Sigmoid colon (tissue), 7 donors: ENCODE data around the gene MRS2. TPM values are rescaled to one million over a fixed set of nuclear protein-coding genes. Genes with fewer than 3 reads are reported as not detected.
"Not testable (repeated sequence)": the region's sequence is repeated elsewhere in the genome, so short reads cannot be mapped to it uniquely, and the experiment has no call there.

Experiments used
- DNase-seq: peaks from one replicate; pipeline ENCODE4 v3.0.0-alpha.2; 2019
- H3K27ac ChIP-seq, 4 donors: fragments of 200-600 bp; sonication (generic); one replicate each; pipeline ENCODE4 v1.5.1; 2016 to 2019; ENCODE audit warnings: mild to moderate bottlenecking in 1 of 4
- H3K27me3 ChIP-seq, 3 donors: fragments of 200-600 bp; sonication (generic); one replicate each; pipeline ENCODE4 v1.5.1; 2019; ENCODE audit warnings: mild to moderate bottlenecking in 1 of 3
- H3K36me3 ChIP-seq, 4 donors: fragments of 200-600 bp; sonication (generic); one replicate each; pipeline ENCODE4 v1.5.1; 2016 to 2019
- H3K4me1 ChIP-seq, 4 donors: fragments of 200-600 bp; sonication (generic); one replicate each; pipeline ENCODE4 v1.5.1; 2017 to 2019
- H3K4me3 ChIP-seq, 4 donors: fragments of 200-600 bp; sonication (generic); one replicate each; pipeline ENCODE4 v1.5.1; 2017 to 2019; ENCODE audit warnings: mild to moderate bottlenecking in 2 of 4, moderate library complexity in 1 of 4
- H3K9me3 ChIP-seq, 4 donors: fragments of 200-600 bp in 3 of 4; sonication (generic) in 3 of 4; one replicate each; pipeline versions ENCODE4 v1.5.1 to v1.6.1; 2013 to 2019
- EP300 ChIP-seq, 4 donors: sonication (generic); formaldehyde crosslinking; IDR thresholded peaks; one replicate each; pipeline ENCODE4 v1.6.1; 2017; ENCODE audit warnings: antibody characterized with exemption in 4 of 4
- POLR2A ChIP-seq, 2 donors: fragments of 450-650 bp; IDR thresholded peaks; one replicate each; pipeline ENCODE4 v1.6.1; 2016; ENCODE audit warnings: antibody characterized with exemption in 2 of 2, mild to moderate bottlenecking in 2 of 2, moderate library complexity in 2 of 2
- POLR2AphosphoS5 ChIP-seq, 4 donors: sonication (generic); formaldehyde crosslinking; IDR thresholded peaks; one replicate each; pipeline ENCODE4 v1.6.1; 2017; ENCODE audit warnings: antibody characterized with exemption in 4 of 4
- WGBS, 2 donors: extraction: QIAGEN DNeasy Blood & Tissue Kit; methylation state at CpG; one replicate each; pipeline ENCODE4 v1.1.7; 2013; 5-methylcytosine and 5-hydroxymethylcytosine counted together
- intact Hi-C: fragments of 100-400 bp; cut with DNase I; formaldehyde crosslinking; loops from one replicate; pipeline ENCODE4 v1.15.1; 2023
- polyA plus RNA-seq, 3 donors: library from polyadenylated mRNA; stranded (reverse); fragments of 200-250 nt; gene quantifications; one replicate each; pipeline ENCODE4 v1.2.3, GENCODE V29; 2013
- total RNA-seq, 4 donors: library from RNA; depleted of rRNA; stranded (reverse); fragments of >200 nt; gene quantifications; one replicate each; pipeline ENCODE4 v1.1.0, GENCODE V29; 2016
- TF ChIP-seq, protein P1 (sequence below), 4 experiments: fragments of 450-650 bp in 3 of 4; fragments of 200-600 bp in 1 of 4; IDR thresholded peaks; one replicate each; pipeline ENCODE4 v1.5.1; 2016 to 2019; ENCODE audit warnings: antibody characterized with exemption in 4 of 4, mild to moderate bottlenecking in 3 of 4, moderate library complexity in 2 of 4
- donor health status: healthy with polysubstance abuse.
- donor health status: Bipolar disorder and iron deficiency.
- donor health status: healthy.

Gene MRS2
- total and polyA plus RNA-seq, 7 donors: 9.0 to 33.5 (median 21.4) TPM

- H3K36me3 ChIP-seq: no peaks in the 10 kb centered on the region
- no peaks in the 10 kb centered on the region for H3K27me3 ChIP-seq
- peaks cover 4 to 25% (median 17%) of the 10 kb centered on the region in 4 donors for H3K4me1 ChIP-seq
- no peak for TF ChIP-seq EP300 (IDR thresholded peaks at IDR 0.05)
- TF ChIP-seq POLR2A (IDR thresholded peaks at IDR 0.05): no peak
- TF ChIP-seq, protein P1, sequence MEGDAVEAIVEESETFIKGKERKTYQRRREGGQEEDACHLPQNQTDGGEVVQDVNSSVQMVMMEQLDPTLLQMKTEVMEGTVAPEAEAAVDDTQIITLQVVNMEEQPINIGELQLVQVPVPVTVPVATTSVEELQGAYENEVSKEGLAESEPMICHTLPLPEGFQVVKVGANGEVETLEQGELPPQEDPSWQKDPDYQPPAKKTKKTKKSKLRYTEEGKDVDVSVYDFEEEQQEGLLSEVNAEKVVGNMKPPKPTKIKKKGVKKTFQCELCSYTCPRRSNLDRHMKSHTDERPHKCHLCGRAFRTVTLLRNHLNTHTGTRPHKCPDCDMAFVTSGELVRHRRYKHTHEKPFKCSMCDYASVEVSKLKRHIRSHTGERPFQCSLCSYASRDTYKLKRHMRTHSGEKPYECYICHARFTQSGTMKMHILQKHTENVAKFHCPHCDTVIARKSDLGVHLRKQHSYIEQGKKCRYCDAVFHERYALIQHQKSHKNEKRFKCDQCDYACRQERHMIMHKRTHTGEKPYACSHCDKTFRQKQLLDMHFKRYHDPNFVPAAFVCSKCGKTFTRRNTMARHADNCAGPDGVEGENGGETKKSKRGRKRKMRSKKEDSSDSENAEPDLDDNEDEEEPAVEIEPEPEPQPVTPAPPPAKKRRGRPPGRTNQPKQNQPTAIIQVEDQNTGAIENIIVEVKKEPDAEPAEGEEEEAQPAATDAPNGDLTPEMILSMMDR (IDR thresholded peaks at IDR 0.05): no peak
- no peak for TF ChIP-seq POLR2AphosphoS5 (IDR thresholded peaks at IDR 0.05)
- H3K27ac ChIP-seq: no peak within 1 kb of the TSS
- peak within 1 kb of the TSS in 3 of 4 donors; percentile 11 to 34 (median 23) for H3K4me3 ChIP-seq
- intact Hi-C loops: loop anchor here (2.0 kb wide), 1 partner anchor 47 kb away; no protein-coding TSS in a partner anchor
- peak; percentile 64 for DNase-seq
- no peaks in the 10 kb centered on the region for H3K9me3 ChIP-seq
- 3 to 10% methylated on average over 61 of the region's 61 CpGs for WGBS, 2 donors
Observed at GRCh38 chr6:24357336-24358218, 45.2 kb upstream of the MRS2 start, which contains the start of gene DCDC2. Gene DCDC2 (minus strand): TSS chr6:24358059. CDS start chr6:24357750, 309 bp downstream.

DNA sequence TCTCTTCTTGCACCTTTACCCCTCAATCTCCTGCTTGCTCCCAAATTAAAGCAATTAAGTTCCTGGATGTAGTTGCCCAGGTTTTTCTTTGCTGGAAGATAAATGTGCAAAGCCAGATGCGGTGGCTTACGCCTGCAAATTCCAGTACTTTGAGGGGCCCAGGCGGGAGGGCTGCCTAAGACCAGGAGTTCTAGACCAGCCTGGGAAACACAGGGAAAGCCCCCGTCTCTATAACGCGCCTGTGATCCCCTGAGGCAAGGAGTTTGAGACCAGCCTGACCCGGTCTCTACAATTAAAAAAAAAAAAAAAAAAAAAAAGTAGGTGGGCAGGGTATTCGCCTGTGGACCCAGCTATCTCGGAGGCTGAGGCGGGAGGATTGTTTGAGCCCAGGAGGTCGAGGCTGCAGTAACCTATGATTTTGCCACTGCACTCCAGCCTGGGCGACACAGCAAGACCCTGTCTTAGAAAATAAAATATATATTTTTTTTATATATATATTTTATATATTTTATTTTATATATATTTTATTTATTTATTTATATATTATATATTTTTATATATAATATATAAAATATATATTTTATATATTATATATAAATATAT is 44.4 kb upstream of the MRS2 start:
- H3K4me3 ChIP-seq: peak overlapping the region in 2 of 4 donors; percentile 11 to 23

DNA sequence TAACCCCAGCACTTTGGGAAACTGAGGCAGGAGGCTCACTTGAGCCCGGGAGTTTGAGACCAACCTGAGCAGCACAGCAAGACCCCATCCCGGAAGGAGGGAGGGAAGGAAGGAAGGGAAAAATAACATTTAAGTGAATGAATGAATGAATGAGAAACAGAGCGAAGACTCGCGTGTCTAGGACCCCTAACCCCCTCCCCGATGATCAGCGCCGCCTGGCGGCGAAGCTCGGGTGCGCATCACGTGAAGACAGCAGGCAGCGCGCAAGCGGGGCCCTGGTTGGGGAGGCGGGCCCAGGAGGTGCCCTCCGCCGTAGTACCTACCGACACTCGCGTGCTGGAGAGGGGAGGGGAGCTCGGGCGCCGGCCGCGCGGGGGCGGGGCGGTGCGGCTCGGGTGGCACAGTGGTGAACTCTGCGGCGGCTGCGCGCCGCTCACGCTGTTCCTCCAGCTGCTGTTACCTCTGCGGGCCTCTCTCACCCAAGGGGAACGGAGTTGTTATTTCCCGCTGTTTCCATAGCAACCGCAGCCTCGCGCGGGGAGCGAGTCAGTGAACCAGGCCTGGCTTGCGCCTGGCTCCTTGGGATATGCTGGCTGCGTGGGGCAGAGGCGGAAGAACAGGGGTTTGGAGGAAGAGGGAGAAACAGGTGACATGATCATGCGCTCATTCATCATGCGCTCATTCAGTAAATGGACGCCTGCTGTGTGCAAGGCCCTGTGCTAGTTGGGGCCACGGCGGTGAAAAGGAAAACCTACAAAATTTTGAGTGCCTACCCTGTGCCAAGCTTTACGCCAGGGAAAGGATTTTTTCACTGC is 42.9 kb upstream of the MRS2 start:
- peak overlapping the region; percentile 23 to 54 (median 51) for H3K4me3 ChIP-seq
- no peaks in the 10 kb centered on the region for H3K36me3 ChIP-seq
- intact Hi-C loops: no loop called here
- H3K27me3 ChIP-seq: no peaks in the 10 kb centered on the region
- no peak overlapping the region for H3K27ac ChIP-seq
- H3K4me1 ChIP-seq: peaks cover 4 to 25% (median 17%) of the 10 kb centered on the region in 4 donors
- TF ChIP-seq, protein P1 (IDR thresholded peaks at IDR 0.05): peak; percentile 19 to 58 (median 54)
- TF ChIP-seq EP300 (IDR thresholded peaks at IDR 0.05): no peak
- no peak for TF ChIP-seq POLR2AphosphoS5 (IDR thresholded peaks at IDR 0.05)
- H3K9me3 ChIP-seq: no peaks in the 10 kb centered on the region
- peak; percentile 74 for DNase-seq
- WGBS, 2 donors: 3 to 5% methylated on average over 55 of the region's 55 CpGs

More for the DNA sequence above, 44.4 kb upstream of the MRS2 start:
- no peak overlapping the region for H3K27ac ChIP-seq
- intact Hi-C loops: no loop called here
- H3K9me3 ChIP-seq: no peaks in the 10 kb centered on the region
- TF ChIP-seq EP300 (IDR thresholded peaks at IDR 0.05) (no peak), POLR2A (IDR thresholded peaks at IDR 0.05) (no peak), POLR2AphosphoS5 (IDR thresholded peaks at IDR 0.05) (no peak)
- TF ChIP-seq, protein P1 (IDR thresholded peaks at IDR 0.05): no peak
- no peak for DNase-seq
- 24 to 43% methylated on average over 12 of the region's 12 CpGs for WGBS, 2 donors
- no peaks in the 10 kb centered on the region for H3K27me3 ChIP-seq
- peaks cover 4 to 25% (median 17%) of the 10 kb centered on the region in 4 donors for H3K4me1 ChIP-seq
- H3K36me3 ChIP-seq: no peaks in the 10 kb centered on the region

DNA sequence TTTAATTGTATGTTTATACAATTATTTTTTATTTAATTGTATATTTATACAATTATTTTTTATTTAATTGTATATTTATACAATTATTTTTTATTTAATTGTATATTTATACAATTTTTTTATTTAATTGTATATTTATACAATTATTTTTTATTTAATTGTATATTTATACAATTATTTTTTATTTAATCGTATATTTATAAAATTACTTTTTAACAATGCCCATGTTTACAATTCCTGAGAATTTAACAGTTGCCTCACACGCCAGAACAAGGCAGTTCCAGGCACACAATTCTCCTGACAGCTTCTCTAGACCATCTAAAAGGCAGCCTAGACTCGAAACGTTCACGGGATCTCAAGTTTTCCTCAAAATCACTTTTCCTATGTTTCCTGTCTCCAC is 40.4 kb upstream of the MRS2 start:
- DNase-seq, intact Hi-C loops: not testable (repeated sequence)

DNA sequence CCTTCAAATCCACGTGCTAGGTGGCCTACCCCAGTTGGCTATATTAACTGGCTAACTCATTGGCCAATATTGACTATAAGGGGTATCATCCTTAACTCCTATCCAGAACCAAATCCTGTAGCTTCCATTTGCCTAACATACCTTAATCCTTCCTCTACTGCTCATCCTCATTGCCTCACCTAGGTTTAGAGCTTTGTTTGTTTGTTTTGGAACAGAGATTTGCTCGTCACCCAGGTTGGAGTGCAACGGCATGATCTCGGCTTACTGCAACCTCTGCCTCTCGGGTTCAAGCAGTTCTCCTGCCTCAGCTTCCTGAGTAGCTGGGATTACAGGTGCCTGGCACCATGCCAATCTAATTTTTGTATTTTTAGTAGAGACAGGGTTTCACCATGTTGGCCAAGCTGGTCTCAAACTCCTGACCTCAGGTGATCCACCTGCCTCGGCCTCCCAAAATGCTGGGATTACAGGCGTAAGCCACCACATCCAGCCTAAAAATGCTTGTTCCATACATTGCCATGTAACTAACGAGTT is 37.6 kb upstream of the MRS2 start:
- H3K27ac ChIP-seq, H3K9me3 ChIP-seq, H3K4me3 ChIP-seq, intact Hi-C loops, H3K36me3 ChIP-seq, H3K4me1 ChIP-seq, H3K27me3 ChIP-seq, DNase-seq: not testable (repeated sequence)
- WGBS, 2 donors: 76 to 77% methylated on average over 8 of the region's 8 CpGs

More for the DNA sequence above, 40.4 kb upstream of the MRS2 start:
- not testable (repeated sequence) for H3K27ac ChIP-seq, H3K36me3 ChIP-seq, H3K4me3 ChIP-seq, H3K9me3 ChIP-seq, H3K27me3 ChIP-seq
- H3K4me1 ChIP-seq: peaks cover 4 to 24% (median 15%) of the 10 kb centered on the region in 4 donors
- 86 to 89% methylated on average over 5 of the region's 5 CpGs for WGBS, 2 donors
